ENCODE results near the gene ENO4. TPM values are rescaled to one million over a fixed set of nuclear protein-coding genes. Genes with fewer than 3 reads are reported as not detected.

The ENO4 gene
- total RNA-seq, 1 experiment from 2014 or later = not detected

GRCh38 chr10:116831086-116831485 lies 18.2 kb upstream of the ENO4 start:
- DNase-seq (ENCODE audit: low read depth) = no peak

- no peak for DNase-seq (ENCODE audit: low read depth)
Observed at GRCh38 chr10:116831790-116832189, 17.5 kb upstream of the ENO4 start.

GRCh38 chr10:116833986-116834985 lies 15.0 kb upstream of the ENO4 start:
- DNase-seq (ENCODE audit: low read depth) = no peak

GRCh38 chr10:116835658-116836057 lies 13.6 kb upstream of the ENO4 start:
- DNase-seq (ENCODE audit: low read depth) = no peak

GRCh38 chr10:116836083-116836482 lies 13.2 kb upstream of the ENO4 start:
- no peak for DNase-seq (ENCODE audit: low read depth)

- no peak for DNase-seq (ENCODE audit: low read depth)
Observed at GRCh38 chr10:116836902-116837523, 12.3 kb upstream of the ENO4 start.

GRCh38 chr10:116838143-116838725 lies 11.1 kb upstream of the ENO4 start:
- DNase-seq (ENCODE audit: low read depth) = no peak

- no peak for DNase-seq (ENCODE audit: low read depth)
Observed at GRCh38 chr10:116840389-116841075, 8.8 kb upstream of the ENO4 start.

GRCh38 chr10:116845823-116846222 lies 3.5 kb upstream of the ENO4 start:
- peak; percentile 5 for DNase-seq (ENCODE audit: low read depth)

GRCh38 chr10:116848032-116848943 lies 1.0 kb upstream of the ENO4 start:
- DNase-seq (ENCODE audit: low read depth) = peak; percentile 27

GRCh38 chr10:116848944-116849247 lies 403 bp upstream of the ENO4 start:
- no peak for DNase-seq (ENCODE audit: low read depth)

- no peak for DNase-seq (ENCODE audit: low read depth)
Observed at GRCh38 chr10:116850058-116850611, 836 bp downstream of the ENO4 start.

- DNase-seq (ENCODE audit: low read depth) = no peak
Observed at GRCh38 chr10:116852246-116852645, 2.9 kb downstream of the ENO4 start.

- no peak for DNase-seq (ENCODE audit: low read depth)
Observed at GRCh38 chr10:116853287-116853686, 4.0 kb downstream of the ENO4 start.

GRCh38 chr10:116853701-116854100 lies 4.4 kb downstream of the ENO4 start:
- no peak for DNase-seq (ENCODE audit: low read depth)

GRCh38 chr10:116857156-116857555 lies 7.9 kb downstream of the ENO4 start:
- no peak for DNase-seq (ENCODE audit: low read depth)

- no peak for DNase-seq (ENCODE audit: low read depth)
Observed at GRCh38 chr10:116861796-116862195, 12.5 kb downstream of the ENO4 start.

GRCh38 chr10:116864436-116864835 lies 15.1 kb downstream of the ENO4 start:
- no peak for DNase-seq (ENCODE audit: low read depth)

- no peak for DNase-seq (ENCODE audit: low read depth)
Observed at GRCh38 chr10:116866066-116866465, 16.8 kb downstream of the ENO4 start.

GRCh38 chr10:116866987-116867595 lies 17.8 kb downstream of the ENO4 start:
- peak; percentile 8 for DNase-seq (ENCODE audit: low read depth)

Measured in RPMI7951 (cell line).